ENCODE results near the gene CAMKMT. TPM values are rescaled to one million over a fixed set of nuclear protein-coding genes. Genes with fewer than 3 reads are reported as not detected.

Gene CAMKMT
- total RNA-seq, 3 donors from 2014 or later (not counting 1 experiment from before 2014, with no cell fraction given): 18.1 to 25.0 (median 20.6) TPM

DNA sequence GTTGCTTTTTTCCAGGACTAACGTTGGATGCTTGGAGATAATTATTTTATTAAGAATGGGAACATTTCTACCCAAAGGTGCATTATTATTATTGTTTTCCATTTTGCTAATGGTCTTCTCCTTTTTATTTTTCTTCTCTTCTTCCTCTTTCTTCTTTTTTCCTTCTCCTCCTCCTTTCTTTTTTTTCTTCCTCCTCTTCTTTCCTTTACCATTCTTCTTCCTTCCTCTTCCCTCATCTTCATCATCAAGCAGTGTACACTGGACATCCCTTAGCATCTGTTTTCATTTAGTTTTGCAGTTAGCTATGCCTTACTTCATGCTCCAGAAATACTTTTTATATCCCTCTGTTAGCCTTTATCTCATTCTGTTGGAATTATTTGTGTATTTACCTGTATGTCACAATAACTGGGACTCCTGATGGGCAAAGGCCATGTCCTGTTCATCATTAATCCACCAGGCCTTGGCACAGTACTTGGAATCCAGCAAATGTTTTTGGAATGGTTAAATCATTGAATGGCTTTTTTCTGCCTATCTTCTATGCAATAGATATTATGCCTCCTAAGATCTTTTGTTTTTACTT, 162.7 kb downstream of the CAMKMT start:
- TF ChIP-seq, protein P1, sequence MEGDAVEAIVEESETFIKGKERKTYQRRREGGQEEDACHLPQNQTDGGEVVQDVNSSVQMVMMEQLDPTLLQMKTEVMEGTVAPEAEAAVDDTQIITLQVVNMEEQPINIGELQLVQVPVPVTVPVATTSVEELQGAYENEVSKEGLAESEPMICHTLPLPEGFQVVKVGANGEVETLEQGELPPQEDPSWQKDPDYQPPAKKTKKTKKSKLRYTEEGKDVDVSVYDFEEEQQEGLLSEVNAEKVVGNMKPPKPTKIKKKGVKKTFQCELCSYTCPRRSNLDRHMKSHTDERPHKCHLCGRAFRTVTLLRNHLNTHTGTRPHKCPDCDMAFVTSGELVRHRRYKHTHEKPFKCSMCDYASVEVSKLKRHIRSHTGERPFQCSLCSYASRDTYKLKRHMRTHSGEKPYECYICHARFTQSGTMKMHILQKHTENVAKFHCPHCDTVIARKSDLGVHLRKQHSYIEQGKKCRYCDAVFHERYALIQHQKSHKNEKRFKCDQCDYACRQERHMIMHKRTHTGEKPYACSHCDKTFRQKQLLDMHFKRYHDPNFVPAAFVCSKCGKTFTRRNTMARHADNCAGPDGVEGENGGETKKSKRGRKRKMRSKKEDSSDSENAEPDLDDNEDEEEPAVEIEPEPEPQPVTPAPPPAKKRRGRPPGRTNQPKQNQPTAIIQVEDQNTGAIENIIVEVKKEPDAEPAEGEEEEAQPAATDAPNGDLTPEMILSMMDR (IDR thresholded peaks at IDR 0.05): no peak
- no peak overlapping the region for H3K27ac Mint-ChIP-seq
- H3K36me3 Mint-ChIP-seq: peaks cover 10% of the 10 kb centered on the region
- H3K27me3 Mint-ChIP-seq (ENCODE audit: low read depth in 2 of 2): no peaks in the 10 kb centered on the region
- ATAC-seq (no peak), DNase-seq (no peak)
- H3K9me3 Mint-ChIP-seq: peaks cover 4 to 7% of the 10 kb centered on the region in 2 donors
- H3K9me3 ChIP-seq (ENCODE audit: control insufficient read depth, insufficient read depth, low read length): peaks cover 12% of the 10 kb centered on the region
- WGBS (ENCODE audit: insufficient coverage): no CpG with 5 or more reads among the region's 1 CpG
- no peaks in the 10 kb centered on the region for H3K4me1 Mint-ChIP-seq
- no peaks in the 10 kb centered on the region for H3K27me3 ChIP-seq (ENCODE audit: control insufficient read depth, insufficient read depth, low read length)
- H3K4me3 Mint-ChIP-seq: no peak overlapping the region
- intact Hi-C loops (cut with micrococcal nuclease): no loop called here
- no peak overlapping the region for H3K27ac ChIP-seq (ENCODE audit: low read length)
- H3K36me3 ChIP-seq (ENCODE audit: control insufficient read depth, insufficient read depth, low read length): no peaks in the 10 kb centered on the region
- H3K4me1 ChIP-seq (ENCODE audit: control insufficient read depth, insufficient read depth, low read length): no peaks in the 10 kb centered on the region
- H3K4me3 ChIP-seq (ENCODE audit: low read length): no peak overlapping the region

DNA sequence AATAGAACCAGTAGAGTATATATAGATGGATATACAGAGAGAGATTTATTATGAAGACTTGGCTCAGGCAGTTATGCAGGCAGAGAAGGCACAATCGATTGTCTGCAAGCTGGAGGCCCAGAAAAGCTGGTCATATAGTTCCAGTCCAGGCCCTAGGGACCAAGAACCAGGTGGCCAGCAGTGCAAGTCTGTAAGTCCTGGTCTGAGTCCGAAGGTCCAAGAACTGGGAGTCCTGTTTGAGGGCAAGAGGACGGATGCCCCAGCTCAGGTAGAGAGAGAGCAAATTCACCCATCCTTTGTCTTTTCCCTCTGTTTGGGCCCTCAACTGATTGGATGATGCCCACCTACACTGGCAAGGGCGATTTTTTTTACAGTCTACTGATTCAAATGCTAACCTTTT, 164.6 kb downstream of the CAMKMT start:
- Histone ChIP-seq H3K27ac (ENCODE audit: low read length) (no peak overlapping the region), H3K27me3 (ENCODE audit: control insufficient read depth, insufficient read depth, low read length) (no peaks in the 10 kb centered on the region), H3K9me3 (ENCODE audit: control insufficient read depth, insufficient read depth, low read length) (peaks cover 8% of the 10 kb centered on the region), H3K36me3 (ENCODE audit: control insufficient read depth, insufficient read depth, low read length) (no peaks in the 10 kb centered on the region), H3K4me1 (ENCODE audit: control insufficient read depth, insufficient read depth, low read length) (no peaks in the 10 kb centered on the region), H3K4me3 (ENCODE audit: low read length) (no peak overlapping the region)
- ATAC-seq: no peak
- 92% methylated on average over 4 of the region's 4 CpGs for WGBS (ENCODE audit: insufficient coverage)
- Mint-ChIP-seq H3K4me3 (no peak overlapping the region), H3K27ac (no peak overlapping the region), H3K4me1 (no peaks in the 10 kb centered on the region), H3K9me3 (peaks cover 4 to 7% of the 10 kb centered on the region in 2 donors), H3K27me3 (ENCODE audit: low read depth in 2 of 2) (no peaks in the 10 kb centered on the region), H3K36me3 (peaks cover 10% of the 10 kb centered on the region)
- DNase-seq: no peak
- TF ChIP-seq, protein P1 (IDR thresholded peaks at IDR 0.05): no peak
- intact Hi-C loops (cut with micrococcal nuclease): no loop called here

DNA sequence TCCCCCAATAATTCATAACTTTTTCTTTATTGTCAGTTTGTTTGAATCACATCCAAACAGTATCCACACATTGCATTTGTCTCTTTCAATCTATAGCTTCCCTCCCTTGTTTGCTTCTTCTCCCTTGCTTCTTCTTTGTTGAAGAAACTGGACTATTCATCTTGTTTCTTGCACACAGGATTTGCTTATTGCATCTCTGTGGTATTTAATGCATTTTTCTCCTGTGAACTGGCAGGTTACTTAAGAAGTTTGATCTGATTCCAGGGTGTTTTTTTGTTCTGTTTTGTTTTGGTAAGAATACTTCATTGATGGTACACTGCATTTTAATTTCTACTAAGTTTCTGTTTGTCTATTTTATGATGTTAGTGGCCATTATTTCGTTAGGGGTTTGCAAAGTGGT, 166.8 kb downstream of the CAMKMT start:
- Histone ChIP-seq H3K4me3 (ENCODE audit: low read length) (no peak overlapping the region), H3K4me1 (ENCODE audit: control insufficient read depth, insufficient read depth, low read length) (no peaks in the 10 kb centered on the region), H3K36me3 (ENCODE audit: control insufficient read depth, insufficient read depth, low read length) (no peaks in the 10 kb centered on the region), H3K9me3 (ENCODE audit: control insufficient read depth, insufficient read depth, low read length) (no peaks in the 10 kb centered on the region), H3K27ac (ENCODE audit: low read length) (no peak overlapping the region), H3K27me3 (ENCODE audit: control insufficient read depth, insufficient read depth, low read length) (no peaks in the 10 kb centered on the region)
- no peaks in the 10 kb centered on the region for H3K27me3 Mint-ChIP-seq (ENCODE audit: low read depth in 2 of 2)
- H3K36me3 Mint-ChIP-seq: no peaks in the 10 kb centered on the region
- H3K4me3 Mint-ChIP-seq: no peak overlapping the region
- DNase-seq (no peak), ATAC-seq (no peak)
- H3K27ac Mint-ChIP-seq: no peak overlapping the region
- H3K9me3 Mint-ChIP-seq: peaks cover 0 to 4% of the 10 kb centered on the region in 2 donors
- intact Hi-C loops (cut with micrococcal nuclease): no loop called here
- TF ChIP-seq, protein P1 (IDR thresholded peaks at IDR 0.05): no peak
- no CpG with 5 or more reads among the region's 1 CpG for WGBS (ENCODE audit: insufficient coverage)
- peaks cover 0 to 3% of the 10 kb centered on the region in 2 donors for H3K4me1 Mint-ChIP-seq

DNA sequence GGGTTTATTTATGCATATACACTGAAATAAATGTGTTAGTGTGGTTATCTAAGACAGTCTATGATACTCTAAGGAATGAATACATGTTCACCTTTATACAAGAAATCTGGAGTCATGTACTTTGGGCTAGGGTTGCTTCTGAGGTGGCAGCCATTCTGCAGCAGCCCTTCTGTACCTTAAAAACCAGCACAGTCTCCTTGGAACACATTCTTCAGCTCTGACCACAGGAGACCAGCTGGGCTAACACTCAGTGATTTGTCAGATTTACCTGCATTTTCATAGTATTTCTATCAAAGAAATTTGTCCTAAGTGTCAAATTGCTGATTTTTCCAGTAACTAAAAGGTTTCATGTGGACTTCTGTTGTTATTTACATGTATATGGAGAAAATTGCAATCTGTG, 167.7 kb downstream of the CAMKMT start:
- H3K9me3 ChIP-seq (ENCODE audit: control insufficient read depth, insufficient read depth, low read length): no peaks in the 10 kb centered on the region
- peaks cover 0 to 7% of the 10 kb centered on the region in 2 donors for H3K4me1 Mint-ChIP-seq

More for the DNA sequence above, 167.7 kb downstream of the CAMKMT start:
- Histone ChIP-seq H3K27me3 (ENCODE audit: control insufficient read depth, insufficient read depth, low read length) (no peaks in the 10 kb centered on the region), H3K4me3 (ENCODE audit: low read length) (no peak overlapping the region), H3K4me1 (ENCODE audit: control insufficient read depth, insufficient read depth, low read length) (no peaks in the 10 kb centered on the region), H3K27ac (ENCODE audit: low read length) (no peak overlapping the region), H3K36me3 (ENCODE audit: control insufficient read depth, insufficient read depth, low read length) (no peaks in the 10 kb centered on the region)
- ATAC-seq: no peak
- Mint-ChIP-seq H3K27me3 (ENCODE audit: low read depth in 2 of 2) (no peaks in the 10 kb centered on the region), H3K27ac (no peak overlapping the region), H3K9me3 (peaks cover 0 to 4% of the 10 kb centered on the region in 2 donors), H3K36me3 (no peaks in the 10 kb centered on the region), H3K4me3 (no peak overlapping the region)
- TF ChIP-seq, protein P1 (IDR thresholded peaks at IDR 0.05): no peak
- DNase-seq: no peak
- intact Hi-C loops (cut with micrococcal nuclease): no loop called here
